A549 treated with AZD2906 at 1 μM for 4 hours (cell line): Measurements from ENCODE around the gene COL17A1. TPM values are rescaled to one million over a fixed set of nuclear protein-coding genes. Genes with fewer than 3 reads are reported as not detected.

Experiments
- total RNA-seq: library from RNA; stranded (reverse); fragments of 200-300 nt; extraction: Qiagen RNA extraction; gene quantifications from 5 replicates; pipeline ENCODE4 v1.2.3, GENCODE V29; 2022

The COL17A1 gene
- 1.3 to 2.4 TPM (median 1.8 TPM) in 5 replicates for total RNA-seq

GRCh38 chr10:104085801-104086400 is at the start of gene COL17A1:
Gene COL17A1 (minus strand): TSS chr10:104085880. CDS start chr10:104080673, 5,207 bp downstream.

GRCh38 chr10:104121485-104122224 is 36.0 kb upstream of the COL17A1 start, which contains the start of gene SFR1:
Gene SFR1 (plus strand): TSS chr10:104122171. CDS start chr10:104122184, 13 bp downstream.

Other genes starting within 250 kb of the COL17A1 start
- gene SH3PXD2A, start 230.3 kb downstream of the COL17A1 start, total RNA-seq, result 0.71 to 1.0 TPM (median 0.82 TPM) in 5 replicates
- 18.3 to 21.0 TPM (median 20.6 TPM) in 5 replicates for gene STN1, start 167.7 kb downstream of the COL17A1 start, total RNA-seq
- gene SLK, start 118.7 kb downstream of the COL17A1 start, total RNA-seq, result 22.8 to 38.3 TPM (median 28.4 TPM) in 5 replicates
- gene SFR1, start 36.3 kb upstream of the COL17A1 start, total RNA-seq, result 12.1 to 16.2 TPM (median 12.6 TPM) in 5 replicates
- 0.15 to 0.24 TPM (median 0.19 TPM) in 5 replicates for gene CFAP43, start 146.5 kb upstream of the COL17A1 start, total RNA-seq
- gene GSTO1, start 169.0 kb upstream of the COL17A1 start, total RNA-seq, result 274 to 305 TPM (median 284 TPM) in 5 replicates
- gene GSTO2, start 183.3 kb upstream of the COL17A1 start, total RNA-seq, result 1.5 to 2.2 TPM (median 1.8 TPM) in 5 replicates